Activated CD8-positive, alpha-beta memory T cell treated with anti-CD3 and anti-CD28 coated beads, Interleukin-2, amount 50 U/mL, for 48 hours (primary cell): ENCODE data around the gene RBM19.

Experiments used
- DNase-seq: peaks from one replicate; pipeline ENCODE4 v3.0.0-alpha.2; 2020

The RBM19 gene

DNA sequence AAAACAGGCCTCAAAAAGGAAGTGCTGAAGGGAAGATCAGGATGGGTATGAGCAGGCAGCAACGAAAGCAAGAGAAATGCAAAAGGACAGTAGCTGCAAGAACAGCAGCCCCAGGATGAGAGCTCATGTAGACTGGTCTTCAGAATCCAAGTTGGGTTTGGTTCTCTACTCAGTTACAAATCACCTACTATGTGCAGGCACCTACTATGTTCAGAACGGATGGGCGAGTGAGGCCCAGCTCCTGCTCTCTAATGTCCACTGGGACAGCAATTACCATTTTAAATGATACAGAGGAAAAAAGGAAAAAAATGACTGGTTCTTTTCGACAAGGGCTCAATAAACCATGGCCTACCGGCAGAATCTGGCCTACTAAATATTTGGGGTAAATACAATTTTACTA is 88.5 kb downstream of the RBM19 start:
- DNase-seq: no peak

DNA sequence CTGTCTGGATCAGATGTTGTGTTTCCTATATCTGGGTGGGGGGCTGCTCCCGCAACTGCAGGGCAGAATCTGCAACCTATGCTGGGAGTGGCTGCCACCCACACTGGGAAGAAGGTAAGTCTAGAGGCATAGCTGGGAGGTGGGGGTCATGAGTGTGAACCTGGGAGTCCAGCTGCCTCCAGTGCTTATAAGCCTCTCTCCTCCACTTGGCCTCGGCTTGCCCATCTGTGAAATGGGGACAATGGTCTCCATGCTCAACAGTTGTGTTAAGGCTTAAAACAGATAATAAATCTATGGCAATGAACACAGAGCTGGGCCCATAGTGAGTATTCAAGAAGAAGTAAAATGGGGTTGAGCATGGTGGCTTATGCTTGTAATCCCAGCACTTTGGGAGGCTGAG is 90.0 kb downstream of the RBM19 start:
- DNase-seq: no peak

DNA sequence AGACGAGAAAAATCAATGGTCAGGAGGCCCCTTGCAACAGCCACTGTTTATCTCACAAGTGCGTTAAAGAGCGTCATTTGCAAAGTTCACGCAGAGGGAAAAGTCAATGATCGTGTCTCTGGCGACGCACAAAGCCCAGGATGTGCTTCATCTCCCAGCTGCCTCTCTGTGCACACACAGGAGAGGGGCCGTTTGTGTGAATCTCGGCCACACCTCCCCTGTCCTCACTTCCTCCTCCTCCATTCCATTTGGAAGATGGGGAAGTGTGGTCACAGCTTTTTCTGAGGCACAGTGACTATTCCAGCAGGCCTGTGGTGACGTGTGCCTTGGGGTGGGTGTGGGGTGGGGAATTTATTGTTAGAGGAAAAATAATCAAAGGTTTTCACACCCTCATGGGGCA is 90.4 kb downstream of the RBM19 start:
- no peak for DNase-seq

DNA sequence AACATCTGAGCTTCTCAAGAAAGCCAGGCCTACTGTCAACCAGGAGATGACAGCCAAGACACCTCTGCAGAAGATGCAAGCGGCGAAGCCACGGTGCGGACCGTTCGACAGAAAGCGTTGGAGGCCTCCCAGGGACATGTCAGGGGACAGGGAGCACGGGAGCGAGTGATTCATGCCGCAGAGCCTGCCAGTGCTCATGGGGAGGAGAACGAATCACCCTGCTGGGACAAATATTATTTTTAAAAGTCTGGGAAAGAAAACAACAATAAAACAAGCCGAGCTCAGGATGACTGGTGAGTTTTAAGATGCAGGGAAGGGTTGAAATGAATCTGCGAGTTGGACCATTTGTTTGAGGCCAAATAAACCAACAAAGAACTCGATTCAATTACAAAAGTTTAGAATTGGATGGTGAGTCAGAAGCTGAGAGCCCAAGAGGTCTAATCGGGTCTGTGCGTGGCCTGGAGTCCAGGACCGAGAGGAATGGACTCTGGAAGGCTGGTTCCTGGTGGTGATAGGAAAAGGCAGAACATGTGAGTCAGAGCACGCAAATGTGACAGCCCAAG is 91.0 kb downstream of the RBM19 start:
- no peak for DNase-seq

DNA sequence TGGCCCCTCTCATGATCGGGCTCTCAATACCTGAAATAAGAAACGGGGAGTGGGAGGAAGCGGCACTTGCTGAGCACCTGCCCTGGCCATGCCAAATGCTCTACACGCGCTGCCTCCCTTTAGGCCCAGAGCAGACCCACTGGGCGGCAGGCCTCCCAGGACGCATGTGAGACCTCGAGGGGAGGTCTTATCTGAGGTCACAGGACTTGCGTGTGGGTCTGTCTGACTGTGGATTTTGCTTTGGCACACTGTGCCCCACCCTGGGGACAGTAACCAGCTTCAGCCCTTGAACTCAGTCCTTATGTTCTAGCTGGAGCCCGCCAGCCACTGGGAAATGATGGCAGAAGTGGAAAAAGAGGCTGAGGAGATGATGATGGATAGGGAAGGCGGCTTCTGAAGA is 91.8 kb downstream of the RBM19 start:
- DNase-seq: no peak

DNA sequence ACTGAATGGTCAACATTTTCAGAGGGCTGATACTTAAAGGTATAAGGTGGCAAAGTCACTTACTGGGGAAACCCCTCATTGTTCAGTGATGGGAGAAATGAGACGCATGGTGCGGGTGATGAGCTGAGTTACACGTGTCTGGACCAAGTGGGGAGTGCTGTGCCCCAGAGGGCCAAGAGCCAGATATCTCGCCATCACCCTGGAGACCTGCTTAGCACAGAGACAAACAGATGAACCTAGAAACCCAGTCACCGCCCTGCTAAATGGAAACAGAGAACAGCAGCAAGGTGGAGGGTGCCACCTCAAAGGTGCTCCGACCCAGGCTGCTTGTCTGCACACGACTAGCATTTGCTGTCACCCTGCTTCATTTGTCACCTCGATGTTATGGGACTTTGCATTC is 92.4 kb downstream of the RBM19 start:
- DNase-seq: no peak

DNA sequence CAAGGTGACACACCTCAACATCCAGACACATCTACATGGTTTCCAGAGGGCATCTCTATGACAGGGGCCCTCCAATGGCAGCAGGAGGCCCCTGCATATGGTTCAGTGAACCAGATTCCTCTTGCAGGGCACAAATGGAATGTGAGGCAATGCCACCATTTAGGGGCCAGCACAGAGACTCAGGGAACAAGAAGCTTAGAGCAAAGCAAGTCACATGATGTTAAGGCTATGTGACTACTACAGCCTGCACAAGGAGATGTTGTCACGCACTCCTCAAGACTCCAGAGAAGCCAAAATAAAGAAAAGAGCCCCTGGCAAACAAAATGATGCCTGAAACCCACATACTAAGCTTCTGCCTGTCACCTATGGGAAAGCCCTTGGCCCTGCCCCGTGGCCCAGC is 95.2 kb downstream of the RBM19 start:
- no peak for DNase-seq

DNA sequence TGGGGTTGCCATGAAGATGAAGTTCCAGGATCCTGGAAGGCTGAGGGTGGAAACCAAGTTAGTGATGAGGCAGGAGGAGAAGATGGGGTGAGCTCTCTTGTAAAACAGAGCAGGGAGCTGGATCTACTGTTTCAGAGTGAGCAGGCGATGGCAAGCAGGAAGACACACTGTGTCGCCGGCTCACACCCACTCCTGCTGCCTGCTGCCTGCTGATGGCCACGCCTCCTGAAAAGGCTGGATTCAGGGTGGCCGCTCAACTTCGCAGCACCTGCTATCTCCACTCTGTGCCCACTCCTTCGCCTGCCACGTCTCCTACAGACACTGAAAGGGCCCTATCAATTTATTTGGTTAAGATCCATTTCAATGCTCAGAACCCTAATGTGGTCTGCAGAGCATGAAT is 96.1 kb downstream of the RBM19 start:
- DNase-seq: no peak

DNA sequence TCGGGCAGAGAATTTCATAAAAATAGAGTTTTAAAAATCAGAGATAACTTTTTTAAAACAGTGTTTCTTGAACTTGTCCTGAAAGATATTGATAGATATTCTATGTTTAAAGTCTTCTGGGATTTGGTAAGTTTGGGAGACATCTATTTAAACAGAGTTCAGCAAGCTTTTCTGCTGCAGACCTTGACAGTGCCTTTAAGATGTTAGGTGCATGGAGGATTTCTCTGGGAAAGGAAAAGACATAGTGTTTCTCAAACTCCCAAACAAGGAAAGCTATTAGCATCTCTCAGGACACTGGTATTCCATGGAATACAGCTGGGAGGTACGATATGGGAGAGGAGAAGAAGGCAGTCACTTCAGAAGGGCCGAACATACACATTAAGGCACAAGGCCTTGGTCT is 97.8 kb downstream of the RBM19 start:
- no peak for DNase-seq

DNA sequence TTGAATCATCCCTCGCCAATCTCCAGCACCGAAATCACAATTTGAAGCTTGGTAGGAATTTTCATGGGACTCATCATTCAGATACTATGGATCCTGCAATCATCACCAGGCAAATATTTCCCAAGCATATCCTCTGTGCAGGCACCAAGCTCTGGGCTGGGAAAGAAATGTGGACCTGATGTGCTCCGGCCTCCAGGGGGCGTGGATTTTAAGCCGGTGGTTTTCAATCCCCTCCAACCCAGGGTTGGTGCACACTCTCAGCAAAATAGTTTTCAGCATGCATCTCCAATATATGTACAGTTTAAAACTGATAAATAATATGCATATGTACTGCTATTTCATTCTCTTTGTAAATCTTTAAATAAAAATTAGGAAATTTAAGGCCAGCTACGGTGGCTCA is 98.9 kb downstream of the RBM19 start:
- no peak for DNase-seq

DNA sequence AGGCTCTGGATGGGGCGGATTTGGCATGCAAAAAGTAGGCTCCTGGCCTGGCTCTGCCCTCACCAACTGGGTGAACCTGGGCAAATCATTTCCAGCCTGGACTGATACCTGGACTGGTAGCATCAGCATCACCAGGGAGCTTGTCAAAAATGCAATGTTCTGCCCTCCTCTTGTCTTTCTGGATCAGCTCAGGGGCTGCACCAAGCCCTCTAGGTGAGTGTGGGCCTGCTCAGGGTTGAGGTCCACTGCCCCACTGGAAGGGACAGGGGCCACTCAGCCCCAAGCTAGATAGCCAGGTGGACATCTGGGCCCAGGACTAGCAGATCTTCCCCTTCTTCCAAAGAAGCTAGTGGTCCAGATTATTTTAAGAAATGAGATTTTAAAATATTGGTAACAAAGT is 99.6 kb downstream of the RBM19 start:
- DNase-seq: no peak

DNA sequence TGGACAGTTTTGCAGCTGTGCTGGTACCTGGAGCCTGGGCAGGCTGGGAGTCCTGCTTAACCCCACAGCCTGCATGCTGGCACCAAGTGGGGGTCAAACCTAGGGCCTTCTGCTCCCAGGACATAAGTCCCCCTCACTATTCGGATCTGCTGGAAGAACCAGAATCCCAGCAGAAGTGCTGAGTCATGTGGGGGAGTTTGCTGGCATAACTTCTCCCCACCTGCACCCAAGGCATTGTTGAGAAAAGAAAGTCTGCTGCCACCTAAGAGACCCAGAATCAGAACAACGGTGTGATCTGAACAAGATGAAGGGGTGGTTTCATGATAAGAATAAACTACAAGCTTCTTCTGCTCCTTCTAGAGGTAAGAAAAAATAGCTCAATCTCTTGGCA is 102.7 kb downstream of the RBM19 start:
- no peak for DNase-seq

DNA sequence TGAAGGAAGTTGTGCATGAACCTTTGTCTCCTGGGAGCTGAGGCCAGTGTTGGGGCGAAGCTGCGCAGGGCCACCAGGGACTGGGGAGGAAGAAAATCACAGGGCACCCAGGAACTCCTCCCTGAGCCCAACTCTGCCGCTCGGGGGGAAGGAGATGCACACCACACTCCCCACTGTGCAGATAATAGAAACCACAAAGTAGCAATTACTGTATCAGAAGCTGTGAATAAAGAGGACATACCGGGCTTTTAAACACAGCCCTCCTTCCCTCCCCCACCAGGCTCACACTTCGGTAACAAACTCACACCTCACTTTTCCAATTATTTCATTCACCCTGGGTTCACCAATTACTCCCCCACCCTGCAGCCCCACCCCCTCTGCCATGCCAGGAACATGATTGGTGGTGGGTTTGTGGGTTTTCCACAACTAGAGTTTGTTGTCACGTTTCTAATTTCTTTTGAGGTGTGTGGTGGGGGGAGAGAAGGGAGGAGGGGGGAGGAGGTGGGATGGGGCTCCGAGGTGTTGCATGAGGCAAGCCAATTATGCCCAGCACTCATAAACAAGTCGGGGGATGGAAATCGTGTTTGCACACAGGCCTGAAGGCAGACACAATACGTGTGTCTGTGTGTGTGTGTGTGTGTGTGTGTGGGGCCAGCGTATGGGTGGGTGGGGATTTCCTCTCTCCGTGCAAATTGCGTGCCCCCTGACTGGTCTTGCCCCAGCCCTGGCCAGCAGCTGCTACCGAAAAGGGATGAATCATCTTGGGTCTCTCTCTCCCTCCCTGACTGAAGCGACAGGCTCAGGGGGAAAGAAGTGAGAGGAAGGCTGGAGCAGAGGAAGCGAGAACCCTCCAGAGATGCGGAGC is 103.3 kb downstream of the RBM19 start:
- no peak for DNase-seq

DNA sequence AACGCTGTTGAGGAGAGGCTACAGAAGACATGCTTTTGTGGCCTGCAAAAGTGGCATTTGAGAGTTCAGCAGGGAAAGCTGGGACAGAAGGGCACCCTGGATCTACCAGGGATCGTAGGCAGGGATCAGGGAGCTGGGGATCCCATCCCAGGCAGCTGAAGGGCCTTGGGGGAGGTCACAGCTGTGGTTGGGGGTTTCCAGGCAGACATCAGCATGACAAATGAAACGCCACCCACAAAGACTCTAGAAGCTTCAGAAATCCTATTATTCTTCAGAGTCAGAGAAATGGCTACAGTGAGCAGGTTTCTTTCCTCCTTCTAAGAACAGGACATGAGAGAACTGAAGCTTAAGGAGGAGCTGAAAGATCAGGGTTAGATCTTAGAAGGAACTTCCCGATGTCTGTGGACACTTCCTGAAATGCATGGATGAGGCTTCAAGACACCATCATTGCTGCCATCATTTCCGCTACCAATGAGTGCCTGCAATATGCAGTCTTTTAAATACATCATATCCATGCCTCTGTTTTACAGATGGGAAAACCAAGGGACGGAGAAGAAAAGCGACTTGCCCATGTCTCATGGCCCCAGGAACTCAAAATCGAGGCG is 104.3 kb downstream of the RBM19 start:
- no peak for DNase-seq

DNA sequence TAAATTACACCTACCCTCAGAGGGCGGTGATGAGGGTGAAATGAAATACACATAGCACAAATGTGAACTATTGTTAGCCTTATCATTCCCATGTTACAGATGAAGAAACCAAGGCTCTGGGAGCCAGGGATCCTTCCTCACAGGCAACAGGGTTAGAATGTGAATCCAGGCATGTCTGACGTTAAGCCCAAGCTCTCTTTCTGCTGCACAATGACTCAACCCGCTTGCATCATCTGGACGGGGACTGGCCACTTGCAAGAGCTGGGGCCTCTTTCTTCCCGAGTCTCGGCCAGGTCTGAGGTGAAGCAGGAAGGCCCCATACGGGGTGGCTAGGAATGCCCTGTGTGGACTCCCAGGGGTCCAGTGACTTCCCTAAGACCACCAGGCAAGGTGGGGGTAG is 105.2 kb downstream of the RBM19 start:
- DNase-seq: no peak

DNA sequence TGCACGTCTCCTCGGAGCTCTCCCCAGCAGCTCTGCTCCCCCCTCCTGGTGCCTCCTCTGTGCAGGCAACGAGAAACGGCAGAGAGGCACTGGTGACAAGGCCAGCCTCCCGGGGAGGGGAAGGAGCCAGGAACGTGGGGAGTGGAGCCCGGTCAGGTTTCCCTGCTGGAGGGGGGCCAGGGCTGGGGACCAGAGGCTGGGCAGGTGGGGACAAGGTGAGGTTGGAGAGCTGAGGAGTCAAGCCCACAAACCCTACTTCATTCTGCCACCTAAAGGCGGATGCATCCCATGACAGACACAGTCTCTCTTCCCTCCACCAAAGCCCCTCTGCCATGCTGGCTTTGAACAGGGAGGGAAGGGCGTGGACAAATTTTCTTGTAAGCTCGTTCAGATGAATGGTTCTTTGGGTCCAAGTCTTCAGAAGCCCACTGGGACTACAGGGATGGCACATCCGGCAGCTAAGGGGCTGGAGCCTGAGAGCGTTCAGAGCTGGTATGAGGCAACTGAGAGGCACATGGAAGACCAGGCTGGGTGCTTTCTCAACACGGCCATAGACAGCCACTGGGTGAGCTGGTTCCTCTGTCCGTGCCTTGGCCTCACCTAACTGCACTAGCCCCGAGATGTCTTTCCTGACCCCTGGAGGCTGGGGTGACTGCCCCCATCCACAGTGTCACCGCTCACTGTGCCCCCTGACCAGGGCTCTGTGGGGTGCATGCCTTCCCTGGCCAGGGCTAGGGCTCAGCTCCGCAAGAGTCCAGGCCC is 105.9 kb downstream of the RBM19 start:
- DNase-seq: no peak

DNA sequence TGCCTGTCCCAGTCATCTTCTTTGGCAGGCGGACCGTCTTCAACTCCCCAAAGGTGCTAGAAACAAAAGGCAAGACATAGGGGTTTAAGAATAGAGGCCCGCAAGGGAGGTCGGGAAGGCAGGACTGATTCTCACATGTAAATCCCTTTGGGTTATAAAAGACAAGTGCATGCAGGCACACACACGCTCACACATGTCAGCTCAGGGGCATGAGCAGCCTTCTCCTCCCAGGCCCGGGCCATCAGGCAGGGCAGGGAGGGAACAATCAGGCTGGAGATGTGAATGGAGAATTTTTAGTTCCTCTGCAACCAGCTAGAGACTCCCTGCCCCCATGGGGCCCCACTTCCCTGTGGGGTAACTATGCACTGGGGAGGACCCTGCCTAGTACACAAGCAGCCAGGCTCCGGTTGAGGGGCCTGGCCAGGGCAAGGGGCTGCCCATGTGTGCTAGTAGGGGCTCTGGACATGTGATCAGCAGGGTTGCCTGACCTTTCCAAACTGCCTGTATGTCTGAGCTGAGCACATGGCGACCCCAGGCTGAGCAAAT is 107.2 kb downstream of the RBM19 start:
- no peak for DNase-seq

DNA sequence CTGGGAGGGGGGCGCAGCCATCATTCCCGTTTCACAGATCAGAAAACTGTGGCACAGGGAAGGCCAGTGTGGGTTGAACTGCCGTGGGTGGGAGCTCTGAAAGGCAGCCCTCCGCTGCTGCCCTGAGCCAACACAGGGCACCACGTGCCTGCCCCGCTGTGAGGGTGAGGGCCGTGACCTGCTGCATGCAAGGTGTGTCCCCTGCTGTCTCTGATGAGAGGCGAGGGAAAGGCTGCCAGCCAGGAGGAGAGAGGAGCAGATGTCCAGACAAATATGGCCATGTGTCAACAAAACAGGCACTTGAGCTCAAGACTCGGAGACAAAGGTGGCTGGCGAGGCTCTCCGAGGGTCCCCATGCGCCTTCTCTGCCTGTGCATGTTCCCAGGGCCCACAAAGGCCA is 108.8 kb downstream of the RBM19 start:
- no peak for DNase-seq

DNA sequence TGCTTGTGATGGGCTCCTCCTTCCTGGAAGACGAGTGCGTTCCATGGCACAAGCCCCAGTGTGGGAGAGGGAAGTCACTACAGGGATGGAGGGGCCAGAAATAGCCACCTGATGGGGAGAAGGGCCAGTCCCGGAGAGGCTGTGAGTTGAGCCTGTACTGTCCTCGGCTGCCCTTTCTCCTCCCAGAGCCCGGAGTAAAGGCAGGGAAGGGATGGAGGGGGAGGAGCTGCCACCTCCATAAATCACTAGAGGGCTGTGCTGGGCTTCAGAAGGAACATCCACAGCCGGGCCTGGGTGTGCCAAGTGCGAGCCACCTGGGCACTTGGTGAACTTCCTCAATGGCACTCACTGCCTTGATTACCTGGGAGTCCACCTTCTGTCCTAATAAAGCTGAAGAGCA is 110.1 kb downstream of the RBM19 start:
- DNase-seq: no peak

DNA sequence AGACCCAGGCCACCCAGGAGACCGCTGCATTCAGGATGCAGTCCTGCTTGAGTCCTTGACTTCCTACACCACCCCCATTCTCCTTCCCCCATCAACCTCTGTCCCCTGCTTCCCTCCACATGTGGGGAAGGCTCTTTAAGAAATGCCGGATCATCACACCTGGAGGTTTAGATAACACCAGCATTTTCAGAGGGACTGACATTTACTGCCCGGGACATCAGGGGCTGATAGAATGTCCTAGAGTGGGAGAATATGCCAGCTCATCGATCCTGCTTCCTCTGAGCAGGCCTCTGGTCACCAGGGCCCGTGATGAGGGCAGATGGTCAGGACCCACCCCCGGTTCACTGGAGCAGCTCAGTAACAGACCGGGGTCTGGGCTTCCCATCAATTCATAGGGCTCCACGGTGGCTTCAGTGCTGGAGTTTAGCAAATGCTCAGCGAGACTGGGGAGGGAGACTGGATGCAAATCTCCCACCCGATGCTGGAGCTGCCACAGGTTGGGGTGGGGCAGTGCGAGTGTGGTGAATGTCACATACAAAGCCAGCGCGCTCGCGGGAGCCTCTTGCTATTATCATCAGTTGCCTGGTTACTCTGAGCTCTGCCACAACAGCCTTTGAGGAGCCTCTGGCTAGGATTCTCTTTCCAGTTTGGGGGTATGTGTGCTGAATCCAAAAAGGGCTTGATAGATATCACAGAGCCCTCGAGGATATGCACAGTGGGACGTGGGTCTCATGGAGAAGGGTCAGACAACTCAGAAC is 111.6 kb downstream of the RBM19 start:
- no peak for DNase-seq

DNA sequence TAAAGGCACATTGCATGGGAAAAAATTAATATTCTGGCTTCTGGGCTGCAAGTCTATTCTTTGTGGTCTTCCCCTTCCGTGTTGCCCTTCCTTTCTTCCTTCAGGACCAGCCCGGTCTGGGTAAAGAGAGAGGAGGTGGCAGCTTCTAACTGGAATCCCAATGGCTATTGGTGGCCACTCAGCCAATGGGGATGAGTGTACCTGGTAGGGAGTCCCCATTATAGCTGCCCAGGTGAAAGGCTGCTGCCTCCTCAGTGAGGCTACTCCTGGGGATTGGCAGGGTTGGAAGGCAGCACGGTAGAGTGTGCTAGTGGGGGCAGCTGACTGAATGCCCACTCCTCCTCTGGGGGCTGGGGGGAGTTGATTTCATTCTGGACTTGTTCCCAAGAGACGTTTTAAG is 112.6 kb downstream of the RBM19 start:
- no peak for DNase-seq

DNA sequence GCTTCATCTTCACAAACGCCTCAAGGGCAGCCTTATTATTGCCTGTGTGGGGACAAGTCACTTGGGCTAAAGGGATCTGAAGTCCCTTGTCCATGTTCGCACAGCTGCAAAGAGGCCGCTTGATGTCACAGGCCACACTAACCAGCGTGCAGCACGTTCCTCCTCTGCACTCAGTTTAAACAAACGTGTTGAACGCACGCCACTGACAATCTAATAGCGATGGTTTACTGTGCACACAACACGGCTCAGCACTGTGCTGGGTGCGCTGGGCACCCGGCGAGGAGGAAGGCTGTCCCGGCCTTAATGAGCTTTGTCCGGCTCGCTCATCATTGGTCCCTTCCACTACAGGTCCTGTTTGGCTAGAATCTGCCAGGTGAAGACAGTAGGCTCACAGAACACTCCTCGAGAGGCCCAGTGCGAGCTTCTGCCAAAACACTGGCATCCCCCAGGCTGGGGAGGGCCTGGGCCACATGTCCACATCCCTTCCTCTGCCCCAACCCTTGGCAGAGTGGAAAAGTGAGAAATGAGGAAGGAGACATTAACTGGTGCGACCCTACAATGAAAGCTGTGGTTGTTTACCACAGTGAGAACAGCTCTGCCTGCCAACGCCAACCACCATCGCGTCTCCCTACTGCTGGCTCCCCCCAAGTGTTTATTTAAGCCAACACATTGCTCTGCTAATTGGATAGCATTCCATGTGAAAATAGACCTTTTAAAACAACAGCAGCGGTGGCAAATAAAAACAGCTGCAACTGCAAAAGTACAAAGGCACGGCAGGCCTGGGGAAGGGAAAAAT is 113.2 kb downstream of the RBM19 start:
- no peak for DNase-seq
